ENCODE measurements around the gene SLC29A1.
"Not testable (repeated sequence)": the region's sequence is repeated elsewhere in the genome, so short reads cannot be mapped to it uniquely, and the experiment has no call there.

Gene SLC29A1

DNA sequence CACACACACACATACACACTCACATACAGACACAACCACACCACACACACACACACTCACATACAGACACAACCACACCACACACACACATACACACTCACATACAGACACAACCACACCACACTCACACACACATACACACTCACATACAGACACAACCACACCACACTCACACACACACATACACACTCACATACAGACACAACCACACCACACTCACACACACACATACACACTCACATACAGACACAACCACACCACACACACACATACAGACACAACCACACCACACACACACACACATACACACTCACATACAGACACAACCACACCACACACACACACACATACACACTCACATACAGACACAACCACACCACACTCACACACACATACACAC is 41.6 kb upstream of the SLC29A1 start:
- not testable (repeated sequence) for DNase-seq; H3K27me3 ChIP-seq (replicated peaks; ENCODE audit: control insufficient read depth, insufficient read depth, low read length, poor library complexity, severe bottlenecking); H3K4me1 ChIP-seq (ENCODE audit: control insufficient read depth, insufficient read depth, low read length, poor library complexity, severe bottlenecking); H3K36me3 ChIP-seq (ENCODE audit: control insufficient read depth, insufficient read depth, low read length); H3K9me3 ChIP-seq (ENCODE audit: control insufficient read depth, low read length); H3K4me3 ChIP-seq (ENCODE audit: insufficient read depth, low read depth, low read length, poor library complexity, severe bottlenecking); H3K27ac ChIP-seq (ENCODE audit: insufficient read depth, low read length, poor library complexity, severe bottlenecking)

DNA sequence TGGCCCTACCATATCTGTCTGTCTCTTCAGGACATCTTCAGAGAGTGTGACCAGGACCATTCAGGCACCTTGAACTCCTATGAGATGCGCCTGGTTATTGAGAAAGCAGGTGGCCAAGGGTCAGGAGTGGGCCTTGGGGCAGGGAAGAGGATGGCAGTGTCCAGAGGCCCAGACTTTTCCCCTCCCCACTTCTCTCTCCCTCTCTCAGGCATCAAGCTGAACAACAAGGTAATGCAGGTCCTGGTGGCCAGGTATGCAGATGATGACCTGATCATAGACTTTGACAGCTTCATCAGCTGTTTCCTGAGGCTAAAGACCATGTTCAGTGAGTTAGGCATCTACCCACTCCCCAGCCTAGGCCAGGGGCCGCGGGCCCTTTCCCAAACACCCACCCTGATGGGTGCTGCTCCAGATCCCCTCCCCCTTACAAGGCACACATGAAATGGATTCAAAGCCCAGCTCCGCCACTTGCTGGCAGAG is 40.4 kb upstream of the SLC29A1 start:
- DNase-seq = no peak
- Histone ChIP-seq H3K27ac (ENCODE audit: insufficient read depth, low read length, poor library complexity, severe bottlenecking) (no peak overlapping the region), H3K36me3 (ENCODE audit: control insufficient read depth, insufficient read depth, low read length) (no peaks in the 10 kb centered on the region), H3K27me3 (replicated peaks; ENCODE audit: control insufficient read depth, insufficient read depth, low read length, poor library complexity, severe bottlenecking) (no peaks in the 10 kb centered on the region), H3K9me3 (ENCODE audit: control insufficient read depth, low read length) (no peaks in the 10 kb centered on the region), H3K4me3 (ENCODE audit: insufficient read depth, low read depth, low read length, poor library complexity, severe bottlenecking) (no peak overlapping the region), H3K4me1 (ENCODE audit: control insufficient read depth, insufficient read depth, low read length, poor library complexity, severe bottlenecking) (no peaks in the 10 kb centered on the region)

DNA sequence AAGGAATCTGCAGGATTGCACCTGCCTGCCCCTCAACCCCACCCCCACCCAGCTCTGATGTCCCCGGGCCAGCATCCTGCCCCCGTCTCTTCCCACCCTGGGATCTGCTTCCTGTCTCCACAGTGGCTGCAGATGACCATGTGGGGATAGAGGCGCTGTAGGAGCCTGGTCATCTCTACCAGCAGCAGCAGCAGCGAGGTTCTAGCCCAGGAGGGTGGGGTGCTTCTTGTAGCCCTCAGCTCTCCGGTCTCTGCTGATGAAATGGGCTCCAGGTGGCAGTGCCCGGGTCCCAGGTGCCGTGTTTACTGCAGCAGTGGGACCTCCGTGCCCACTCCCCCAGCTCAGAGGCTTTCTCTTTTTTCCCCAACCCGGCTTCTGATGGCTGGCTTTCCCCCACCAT is 39.6 kb upstream of the SLC29A1 start:
- no peak overlapping the region for H3K4me3 ChIP-seq (ENCODE audit: insufficient read depth, low read depth, low read length, poor library complexity, severe bottlenecking)
- no peak for DNase-seq
- no peak overlapping the region for H3K27ac ChIP-seq (ENCODE audit: insufficient read depth, low read length, poor library complexity, severe bottlenecking)
- H3K27me3 ChIP-seq (replicated peaks; ENCODE audit: control insufficient read depth, insufficient read depth, low read length, poor library complexity, severe bottlenecking) = no peaks in the 10 kb centered on the region
- H3K9me3 ChIP-seq (ENCODE audit: control insufficient read depth, low read length) = no peaks in the 10 kb centered on the region
- no peaks in the 10 kb centered on the region for H3K36me3 ChIP-seq (ENCODE audit: control insufficient read depth, insufficient read depth, low read length)
- no peaks in the 10 kb centered on the region for H3K4me1 ChIP-seq (ENCODE audit: control insufficient read depth, insufficient read depth, low read length, poor library complexity, severe bottlenecking)

DNA sequence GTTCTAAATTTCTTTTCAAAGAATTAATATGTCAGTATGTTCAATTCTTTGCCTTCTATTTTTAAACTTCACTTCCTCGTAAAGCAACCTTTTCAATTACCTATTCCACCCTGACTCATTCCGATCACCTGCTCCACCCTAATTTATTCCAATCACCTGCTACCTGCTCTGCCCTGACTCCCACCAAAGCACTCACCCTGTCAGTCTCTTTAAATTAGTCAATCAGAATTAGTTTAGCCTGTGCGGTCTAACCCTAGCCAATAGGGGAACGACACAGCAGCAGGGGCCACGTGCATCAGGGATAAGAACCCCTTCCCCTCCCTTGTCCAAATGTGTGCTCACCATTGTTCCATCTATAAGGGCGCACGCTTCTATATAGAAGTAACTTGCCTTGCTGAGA is 38.0 kb upstream of the SLC29A1 start:
- H3K4me3 ChIP-seq (ENCODE audit: insufficient read depth, low read depth, low read length, poor library complexity, severe bottlenecking); H3K4me1 ChIP-seq (ENCODE audit: control insufficient read depth, insufficient read depth, low read length, poor library complexity, severe bottlenecking); H3K36me3 ChIP-seq (ENCODE audit: control insufficient read depth, insufficient read depth, low read length); H3K27me3 ChIP-seq (replicated peaks; ENCODE audit: control insufficient read depth, insufficient read depth, low read length, poor library complexity, severe bottlenecking); H3K27ac ChIP-seq (ENCODE audit: insufficient read depth, low read length, poor library complexity, severe bottlenecking); DNase-seq; H3K9me3 ChIP-seq (ENCODE audit: control insufficient read depth, low read length): not testable (repeated sequence)

DNA sequence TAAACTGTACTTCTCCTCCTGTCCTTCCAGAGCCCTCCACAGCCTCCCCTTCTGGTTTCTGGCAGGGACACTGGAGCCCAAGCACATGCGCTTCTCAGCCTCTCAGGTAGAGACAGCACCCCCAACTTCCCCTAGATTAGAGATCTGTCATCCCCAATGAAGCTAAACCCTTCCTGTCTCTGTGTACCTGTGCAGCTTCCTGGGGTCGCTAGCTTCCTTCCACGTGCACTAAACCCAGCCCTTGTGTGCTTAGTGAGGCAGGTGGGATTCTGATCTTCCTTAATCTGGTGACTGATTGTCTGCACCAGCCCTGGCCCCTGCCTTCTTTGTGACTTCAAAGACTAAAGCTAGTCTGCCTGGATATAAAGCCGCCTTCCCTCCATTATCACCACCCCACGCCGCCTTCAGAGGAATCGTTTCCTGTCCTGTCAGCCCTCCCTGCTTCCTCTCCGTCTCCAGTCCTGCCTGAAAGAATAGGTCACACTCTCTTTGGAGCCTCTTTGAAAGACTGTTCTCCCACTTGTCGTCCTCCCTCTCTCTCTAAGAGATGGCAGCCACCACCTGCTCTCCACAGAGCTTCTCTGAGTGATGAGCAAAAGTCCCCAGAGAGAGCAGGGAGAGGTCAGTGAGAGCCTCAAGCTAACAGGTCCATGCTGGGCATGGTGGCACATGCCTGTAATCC is 37.3 kb upstream of the SLC29A1 start:
- Histone ChIP-seq H3K36me3 (ENCODE audit: control insufficient read depth, insufficient read depth, low read length) (no peaks in the 10 kb centered on the region), H3K4me3 (ENCODE audit: insufficient read depth, low read depth, low read length, poor library complexity, severe bottlenecking) (no peak overlapping the region), H3K4me1 (ENCODE audit: control insufficient read depth, insufficient read depth, low read length, poor library complexity, severe bottlenecking) (no peaks in the 10 kb centered on the region), H3K27ac (ENCODE audit: insufficient read depth, low read length, poor library complexity, severe bottlenecking) (no peak overlapping the region), H3K27me3 (replicated peaks; ENCODE audit: control insufficient read depth, insufficient read depth, low read length, poor library complexity, severe bottlenecking) (no peaks in the 10 kb centered on the region), H3K9me3 (ENCODE audit: control insufficient read depth, low read length) (no peaks in the 10 kb centered on the region)
- DNase-seq = no peak

DNA sequence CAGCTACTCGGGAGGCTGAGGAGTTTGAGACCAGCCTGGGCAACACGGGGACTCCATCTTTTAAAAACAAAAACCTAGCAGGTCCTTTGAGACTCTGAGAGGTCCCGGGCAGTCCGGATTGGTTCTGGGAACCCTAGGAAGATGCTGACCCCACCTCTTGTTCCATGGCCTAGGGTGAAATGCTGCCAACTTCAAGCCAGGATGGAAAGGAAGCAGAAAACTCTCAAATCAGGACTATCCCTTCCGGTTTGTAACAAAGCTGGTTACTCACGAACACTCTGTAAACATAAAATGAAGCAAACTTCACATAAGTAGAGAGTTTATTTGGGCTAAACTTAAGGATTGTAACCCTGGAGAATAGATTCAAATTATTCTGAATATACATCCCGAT is 36.8 kb upstream of the SLC29A1 start:
- H3K9me3 ChIP-seq (ENCODE audit: control insufficient read depth, low read length) = no peaks in the 10 kb centered on the region
- no peak for DNase-seq
- no peak overlapping the region for H3K27ac ChIP-seq (ENCODE audit: insufficient read depth, low read length, poor library complexity, severe bottlenecking)
- H3K27me3 ChIP-seq (replicated peaks; ENCODE audit: control insufficient read depth, insufficient read depth, low read length, poor library complexity, severe bottlenecking) = no peaks in the 10 kb centered on the region
- no peaks in the 10 kb centered on the region for H3K4me1 ChIP-seq (ENCODE audit: control insufficient read depth, insufficient read depth, low read length, poor library complexity, severe bottlenecking)
- H3K4me3 ChIP-seq (ENCODE audit: insufficient read depth, low read depth, low read length, poor library complexity, severe bottlenecking) = no peak overlapping the region
- H3K36me3 ChIP-seq (ENCODE audit: control insufficient read depth, insufficient read depth, low read length) = no peaks in the 10 kb centered on the region

DNA sequence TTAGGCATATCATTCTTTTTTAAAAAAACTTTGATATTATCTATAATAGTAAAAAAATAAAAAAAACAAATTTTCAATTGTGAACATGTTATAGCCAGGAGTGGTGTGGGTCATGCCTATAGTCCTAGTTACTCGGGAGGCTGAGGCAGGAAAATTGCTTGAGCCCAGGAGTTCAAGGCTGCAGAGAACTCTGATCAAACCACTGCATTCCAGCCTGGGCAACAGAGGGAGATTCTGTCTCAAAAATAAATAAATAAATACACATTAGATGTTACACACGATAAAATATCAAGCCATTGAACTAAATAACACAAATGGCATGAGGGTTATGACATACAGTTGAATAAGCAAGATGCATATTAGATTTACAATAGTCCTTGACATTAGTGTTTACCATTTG is 34.6 kb upstream of the SLC29A1 start:
- Histone ChIP-seq H3K9me3 (ENCODE audit: control insufficient read depth, low read length) (no peaks in the 10 kb centered on the region), H3K36me3 (ENCODE audit: control insufficient read depth, insufficient read depth, low read length) (no peaks in the 10 kb centered on the region), H3K27me3 (replicated peaks; ENCODE audit: control insufficient read depth, insufficient read depth, low read length, poor library complexity, severe bottlenecking) (no peaks in the 10 kb centered on the region), H3K27ac (ENCODE audit: insufficient read depth, low read length, poor library complexity, severe bottlenecking) (no peak overlapping the region), H3K4me3 (ENCODE audit: insufficient read depth, low read depth, low read length, poor library complexity, severe bottlenecking) (no peak overlapping the region), H3K4me1 (ENCODE audit: control insufficient read depth, insufficient read depth, low read length, poor library complexity, severe bottlenecking) (no peaks in the 10 kb centered on the region)
- DNase-seq = no peak

DNA sequence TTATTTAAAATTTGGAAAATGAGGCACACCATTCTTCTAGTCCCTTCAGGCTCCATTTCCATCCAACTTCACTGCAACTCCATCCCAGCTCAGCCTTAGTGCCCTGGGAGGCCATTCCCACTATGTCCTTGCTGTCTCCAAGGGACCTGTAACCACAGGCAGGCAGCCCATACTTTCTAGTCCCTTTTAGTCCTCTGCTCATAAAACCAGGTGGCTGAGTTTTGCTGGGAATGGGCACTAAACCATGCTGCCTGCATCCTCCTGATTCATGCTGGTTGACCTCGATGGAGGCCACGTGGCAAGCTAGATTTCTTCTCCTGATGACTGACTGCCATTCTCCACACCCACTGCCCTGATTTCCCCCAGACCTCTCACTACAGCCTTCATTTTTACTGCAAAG is 34.1 kb upstream of the SLC29A1 start:
- no peaks in the 10 kb centered on the region for H3K27me3 ChIP-seq (replicated peaks; ENCODE audit: control insufficient read depth, insufficient read depth, low read length, poor library complexity, severe bottlenecking)
- H3K9me3 ChIP-seq (ENCODE audit: control insufficient read depth, low read length) = no peaks in the 10 kb centered on the region
- no peaks in the 10 kb centered on the region for H3K4me1 ChIP-seq (ENCODE audit: control insufficient read depth, insufficient read depth, low read length, poor library complexity, severe bottlenecking)
- no peaks in the 10 kb centered on the region for H3K36me3 ChIP-seq (ENCODE audit: control insufficient read depth, insufficient read depth, low read length)
- H3K27ac ChIP-seq (ENCODE audit: insufficient read depth, low read length, poor library complexity, severe bottlenecking) = no peak overlapping the region
- DNase-seq = no peak
- H3K4me3 ChIP-seq (ENCODE audit: insufficient read depth, low read depth, low read length, poor library complexity, severe bottlenecking) = no peak overlapping the region

DNA sequence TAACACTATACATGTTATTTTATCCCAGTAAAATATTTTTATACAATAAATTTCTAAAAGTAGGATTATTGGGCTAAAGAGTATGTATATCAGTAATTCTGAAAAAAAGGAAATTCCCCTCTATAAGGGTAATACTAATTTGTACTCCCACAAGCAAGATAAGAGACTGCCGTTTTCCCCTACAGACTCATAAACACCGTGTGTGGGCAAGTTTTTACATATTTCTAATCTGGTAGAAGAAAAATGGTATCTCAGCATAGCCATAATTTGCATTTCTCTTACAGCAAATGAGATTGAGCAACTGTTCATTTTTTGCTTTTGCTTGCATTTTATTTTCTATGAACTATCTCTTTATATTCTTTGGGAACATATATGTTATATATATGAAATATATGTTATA is 32.7 kb upstream of the SLC29A1 start:
- Histone ChIP-seq H3K4me3 (ENCODE audit: insufficient read depth, low read depth, low read length, poor library complexity, severe bottlenecking) (no peak overlapping the region), H3K9me3 (ENCODE audit: control insufficient read depth, low read length) (no peaks in the 10 kb centered on the region), H3K27me3 (replicated peaks; ENCODE audit: control insufficient read depth, insufficient read depth, low read length, poor library complexity, severe bottlenecking) (no peaks in the 10 kb centered on the region), H3K27ac (ENCODE audit: insufficient read depth, low read length, poor library complexity, severe bottlenecking) (no peak overlapping the region), H3K36me3 (ENCODE audit: control insufficient read depth, insufficient read depth, low read length) (no peaks in the 10 kb centered on the region), H3K4me1 (ENCODE audit: control insufficient read depth, insufficient read depth, low read length, poor library complexity, severe bottlenecking) (no peaks in the 10 kb centered on the region)
- DNase-seq = no peak

DNA sequence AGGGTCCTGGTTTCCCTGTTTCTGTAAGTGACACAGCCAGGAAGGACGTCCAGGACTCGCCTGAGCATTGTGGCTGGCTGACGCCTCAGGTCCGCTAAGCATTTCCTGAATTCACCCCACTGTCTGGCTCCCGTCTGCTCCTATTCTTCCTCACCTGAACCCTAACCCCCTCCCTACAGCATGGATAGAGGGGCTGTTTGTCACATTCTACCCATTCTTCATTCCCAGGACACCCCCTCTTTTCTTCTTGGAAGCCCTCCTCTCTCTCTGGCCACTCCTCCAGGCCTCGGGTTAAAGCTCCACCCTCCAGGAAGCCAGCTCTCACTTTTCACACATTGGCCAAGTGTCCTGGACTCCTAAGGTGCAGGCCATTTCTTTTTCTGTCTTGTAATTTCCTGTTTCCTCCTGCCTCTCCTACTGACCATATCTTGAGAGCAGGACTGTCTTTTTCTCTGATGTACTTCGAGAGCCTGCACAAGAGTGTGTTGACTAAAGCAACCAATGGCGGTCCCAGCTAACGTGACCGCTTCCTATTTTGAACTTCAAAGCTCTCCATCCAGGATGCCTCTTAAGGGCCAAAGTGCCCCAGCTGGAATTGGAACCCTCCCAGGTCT is 30.9 kb upstream of the SLC29A1 start:
- Histone ChIP-seq H3K27me3 (replicated peaks; ENCODE audit: control insufficient read depth, insufficient read depth, low read length, poor library complexity, severe bottlenecking) (no peaks in the 10 kb centered on the region), H3K27ac (ENCODE audit: insufficient read depth, low read length, poor library complexity, severe bottlenecking) (no peak overlapping the region), H3K9me3 (ENCODE audit: control insufficient read depth, low read length) (no peaks in the 10 kb centered on the region), H3K36me3 (ENCODE audit: control insufficient read depth, insufficient read depth, low read length) (no peaks in the 10 kb centered on the region), H3K4me1 (ENCODE audit: control insufficient read depth, insufficient read depth, low read length, poor library complexity, severe bottlenecking) (no peaks in the 10 kb centered on the region), H3K4me3 (ENCODE audit: insufficient read depth, low read depth, low read length, poor library complexity, severe bottlenecking) (no peak overlapping the region)
- no peak for DNase-seq

Data from effector memory CD4-positive, alpha-beta T cell (primary cell).